H1 (cell line): ENCODE measurements around the gene TMUB2. TPM values are rescaled to one million over a fixed set of nuclear protein-coding genes. Genes with fewer than 3 reads are reported as not detected.

Source experiments
- ASH2L ChIP-seq: fragments of 200-600, 300-600 bp; sonication (generic); IDR thresholded peaks from one replicate; pipeline ENCODE4 v1.7.1; 2017; ENCODE audit warnings: low read length
- CREB1 ChIP-seq: IDR thresholded peaks from 2 replicates; pipeline ENCODE4 v1.6.1; 2012; ENCODE audit warnings: inconsistent platforms
- CTCF ChIP-seq, 3 experiments: IDR thresholded peaks; 1 replicate in 2 of 3; 2 replicates in 1 of 3; pipeline versions ENCODE4 v1.5.1 to v1.6.1; 2011; ENCODE audit warnings: low read length in 3 of 3, mild to moderate bottlenecking in 3 of 3, inconsistent platforms in 2 of 3, low read depth in 1 of 3, moderate library complexity in 1 of 3; ENCODE audit not compliant: insufficient read depth in 1 of 3; ENCODE audit errors: control extremely low read depth in 1 of 3
- EGR1 ChIP-seq: IDR thresholded peaks from 2 replicates; pipeline ENCODE4 v1.6.1; 2011; ENCODE audit warnings: low read depth, low read length, borderline replicate concordance
- GABPA ChIP-seq: IDR thresholded peaks from 2 replicates; pipeline ENCODE4 v1.6.1; 2011; ENCODE audit warnings: mild to moderate bottlenecking, low read length, moderate library complexity, borderline replicate concordance; ENCODE audit not compliant: insufficient read depth
- MAX ChIP-seq: IDR thresholded peaks from 2 replicates; pipeline ENCODE4 v1.6.1; 2012; ENCODE audit warnings: inconsistent platforms
- PHF8 ChIP-seq: fragments of 200-600 bp; sonication (generic); conservative IDR thresholded peaks from 2 replicates; pipeline ENCODE4 v1.7.1; 2012; ENCODE audit warnings: low read depth, mild to moderate bottlenecking, inconsistent platforms, low read length, moderate library complexity
- POLR2AphosphoS5 ChIP-seq: IDR thresholded peaks from 2 replicates; pipeline ENCODE4 v1.6.1; 2011; ENCODE audit warnings: low read depth, low read length
- POU5F1 ChIP-seq: IDR thresholded peaks from 2 replicates; pipeline ENCODE4 v1.6.1; 2011; ENCODE audit warnings: low read depth, mild to moderate bottlenecking, low read length, moderate library complexity
- SIN3A ChIP-seq, 2 experiments: IDR thresholded peaks in 1 of 2; conservative IDR thresholded peaks in 1 of 2; 2 replicates each; pipeline ENCODE4 v1.6.1; 2011 to 2012; ENCODE audit warnings: low read length in 2 of 2, improper control_type of control experiment in 1 of 2, low read depth in 1 of 2, mild to moderate bottlenecking in 1 of 2
- SP1 ChIP-seq: IDR thresholded peaks from 2 replicates; pipeline ENCODE4 v1.6.1; 2011; ENCODE audit warnings: low read depth, low read length
- SP4 ChIP-seq: IDR thresholded peaks from 2 replicates; pipeline ENCODE4 v1.6.1; 2012; ENCODE audit warnings: low read length, inconsistent platforms
- TBP ChIP-seq: IDR thresholded peaks from 2 replicates; pipeline ENCODE4 v1.6.1; 2011; ENCODE audit warnings: low read depth, low read length, improper control_type of control experiment
- polyA plus RNA-seq, 7 experiments: library from polyadenylated mRNA; depleted of rRNA in 3 of 7; stranded (reverse) in 5 of 7; unstranded in 2 of 7; fragments of >200 nt in 5 of 7; fragments of 200-250 nt in 2 of 7; gene quantifications; 1 replicate in 5 of 7; 2 replicates in 1 of 7; 4 replicates in 1 of 7; pipeline versions ENCODE4 v1.2.1 to v1.2.3, GENCODE V29; 2011 to 2013; ENCODE audit warnings: missing spikeins in 2 of 7, mixed read lengths in 2 of 7
- total RNA-seq: library from RNA; stranded (reverse); fragmentation: NEBNext Ultra II Directional; extraction: Animal tissue kit (Norgen Biotek cat#: 25700); gene quantifications from 2 replicates; pipeline ENCODE4 v1.2.1, GENCODE V29; 2021

The TMUB2 gene
- total and polyA plus RNA-seq, 2 of the 8 experiments (the other 6 are each of a cell fraction or from before 2014, with no cell fraction given), result 18.5 to 30.5 TPM

- TF ChIP-seq PHF8, result peak; percentile 80
- peak; percentile 80; the same call in 1 of the 2 replicates for TF ChIP-seq SP1
- TF ChIP-seq SIN3A (conservative IDR thresholded peaks at IDR 0.05 in 1 of 2, IDR thresholded peaks at IDR 0.05 in 1 of 2; ENCODE audit: low read depth in 1 of 2, low read length in 2 of 2), result peak in 1 of 2 experiments; percentile 89; a peak in 2 of 4 replicates
- TF ChIP-seq ASH2L, result peak; percentile 67
- 0 out of 4 replicates have a peak, but pooled peaks of 1 of the 3 experiments have one; percentile 0 for TF ChIP-seq CTCF (IDR thresholded peaks at IDR 0.05; ENCODE audit: control extremely low read depth in 1 of 3, insufficient read depth in 1 of 3, low read depth in 1 of 3, low read length in 3 of 3)
- TF ChIP-seq POU5F1, result no peak
- TF ChIP-seq GABPA, result peak; percentile 95
- TF ChIP-seq TBP, result peak; percentile 70; the same call in 1 of the 2 replicates
- 0 out of 2 replicates have a peak, but pooled peaks have one; percentile 13 for TF ChIP-seq MAX
- peak; percentile 99 for TF ChIP-seq CREB1
- peak; percentile 92; the same call in 1 of the 2 replicates for TF ChIP-seq SP4
- no peak for TF ChIP-seq EGR1
- peak; percentile 92 for TF ChIP-seq POLR2AphosphoS5
These were observed at the start of gene TMUB2 (continued) for GRCh38 chr17:44186307-44187130.
